ENCODE results near the gene GAB2.

The GAB2 gene

DNA sequence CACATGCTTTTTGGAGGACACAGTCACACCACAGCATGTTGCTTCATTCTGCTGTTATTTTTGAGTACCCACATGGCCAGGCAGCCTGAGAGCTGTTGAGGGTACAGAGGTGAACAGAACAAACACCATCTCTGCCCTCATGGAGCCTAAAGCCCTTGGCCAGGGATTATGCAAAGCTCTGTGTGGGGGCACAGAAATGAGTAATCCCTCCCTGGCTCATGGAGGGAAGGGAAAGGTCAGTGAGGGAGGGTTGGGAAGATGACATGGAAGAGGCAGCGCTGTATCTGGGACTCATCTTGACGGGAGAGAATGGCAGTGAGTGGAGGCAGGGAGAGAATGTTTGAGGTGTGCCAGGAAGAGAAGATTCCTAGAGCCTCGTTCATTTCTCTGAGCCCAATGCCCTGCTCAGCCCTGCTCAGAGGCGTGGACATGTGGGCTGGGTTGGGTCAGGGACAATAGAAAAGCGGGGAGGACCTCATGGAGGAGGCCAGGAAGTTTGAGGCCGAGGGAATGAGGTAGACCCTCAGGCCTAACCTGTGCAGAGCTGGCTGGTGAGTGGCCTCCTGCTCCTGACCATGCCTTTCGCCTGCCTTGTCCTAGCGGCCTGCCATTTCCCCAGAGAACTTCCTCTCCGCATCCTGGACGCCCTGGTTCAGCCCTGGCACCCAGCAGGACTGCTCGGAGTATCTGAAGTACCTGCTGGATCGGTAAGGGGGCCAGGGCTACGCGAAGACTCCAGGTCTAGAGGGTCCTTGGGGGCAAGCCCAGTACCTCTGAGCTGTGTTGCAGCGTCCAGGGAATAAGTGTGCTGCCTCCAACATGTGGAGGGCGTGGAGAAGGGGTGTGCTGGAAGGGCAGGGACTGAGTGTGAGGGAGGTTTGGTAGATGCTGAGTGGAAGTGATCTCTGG lies 209.1 kb downstream of the GAB2 start:
- TF ChIP-seq CTCF (conservative IDR thresholded peaks at IDR 0.05) (no peak), ZFX (IDR thresholded peaks at IDR 0.05) (no peak)
- H3K27ac ChIP-seq, result no peak overlapping the region

DNA sequence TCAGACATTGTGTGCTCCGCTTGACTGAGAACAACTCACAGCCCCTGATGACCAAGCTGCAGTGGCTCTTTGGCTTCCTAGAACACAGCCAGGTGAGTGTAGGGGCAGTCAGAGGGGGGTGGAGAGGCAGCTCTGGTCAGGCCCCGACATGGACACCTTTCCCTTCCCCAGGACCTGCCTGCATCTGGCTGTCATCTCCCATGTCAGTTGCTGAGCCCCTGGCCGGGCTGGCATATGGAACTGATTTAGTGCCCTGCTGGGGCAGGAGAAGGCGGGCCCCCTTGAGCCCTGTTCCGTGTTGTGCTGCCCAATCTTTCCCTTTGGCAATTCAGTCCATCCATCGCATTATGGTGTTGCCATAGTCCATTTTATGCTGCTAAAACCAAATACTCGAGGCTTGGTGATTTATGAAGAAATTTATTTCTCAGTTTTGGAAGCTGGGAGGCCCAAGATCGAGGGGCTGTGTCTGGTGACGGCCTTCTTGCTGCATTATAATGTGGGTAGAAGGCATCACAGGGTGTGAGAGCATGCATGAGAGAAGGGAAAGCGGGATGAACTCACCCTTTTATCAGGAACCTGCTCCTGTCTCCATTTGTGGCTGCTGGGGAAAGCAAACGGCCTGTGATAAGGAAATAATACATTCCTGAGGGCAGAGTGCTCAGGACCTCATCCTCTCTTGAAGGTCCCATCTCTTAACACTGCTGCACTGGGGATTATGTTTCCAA lies 209.9 kb downstream of the GAB2 start:
- no peak for TF ChIP-seq CTCF (conservative IDR thresholded peaks at IDR 0.05)
- no peak for TF ChIP-seq ZFX (IDR thresholded peaks at IDR 0.05)
- no peak overlapping the region for H3K27ac ChIP-seq

DNA sequence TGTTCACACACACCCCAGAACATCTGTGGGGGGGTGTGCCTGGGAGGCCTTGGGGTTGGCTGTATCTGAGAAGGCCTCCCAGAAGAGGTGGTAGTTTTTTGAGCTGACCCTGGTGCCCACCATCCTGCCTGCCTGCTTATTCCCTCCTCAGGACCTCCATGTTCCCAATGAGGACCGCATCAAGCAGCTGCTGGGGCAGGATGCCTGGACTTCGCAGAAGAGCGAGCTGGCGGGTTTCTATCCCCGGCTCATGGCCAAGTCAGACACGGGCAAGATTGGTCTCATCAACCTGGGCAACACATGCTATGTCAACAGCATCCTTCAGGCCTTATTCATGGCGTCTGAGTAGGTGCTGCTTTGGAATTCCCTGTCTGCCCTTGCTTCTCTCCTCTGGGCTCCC lies 211.9 kb downstream of the GAB2 start:
- H3K27ac ChIP-seq, result no peak overlapping the region
- TF ChIP-seq ZFX (IDR thresholded peaks at IDR 0.05), result no peak
- no peak for TF ChIP-seq CTCF (conservative IDR thresholded peaks at IDR 0.05)

GRCh38 chr11:78205256-78205655 lies 212.4 kb downstream of the GAB2 start:
- H3K27ac ChIP-seq, result no peak overlapping the region
- TF ChIP-seq CTCF (conservative IDR thresholded peaks at IDR 0.05) (no peak), ZFX (IDR thresholded peaks at IDR 0.05) (no peak)

DNA sequence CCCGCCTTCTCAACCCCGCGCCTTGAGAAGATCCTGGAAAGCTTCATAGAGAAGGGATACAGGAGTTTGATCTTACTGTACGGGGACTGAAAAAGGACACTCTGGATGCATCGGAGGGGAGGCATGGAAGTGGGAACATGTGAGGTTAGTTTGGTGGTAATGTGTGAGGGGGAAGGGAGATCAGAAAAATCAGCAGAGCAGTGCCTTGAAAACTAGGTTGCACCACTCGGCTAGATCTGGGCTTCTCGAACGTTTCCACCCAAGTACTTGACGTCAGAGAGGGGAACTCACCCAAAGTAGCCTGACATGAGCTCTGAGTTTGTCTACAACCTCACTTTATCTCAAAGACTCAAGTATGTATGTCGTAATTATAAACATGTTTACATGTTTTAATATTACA lies 214.4 kb downstream of the GAB2 start:
- no peak overlapping the region for H3K27ac ChIP-seq
- TF ChIP-seq ZFX (IDR thresholded peaks at IDR 0.05) (no peak), CTCF (conservative IDR thresholded peaks at IDR 0.05) (no peak)

GRCh38 chr11:78202733-78203167 lies 214.9 kb downstream of the GAB2 start:
- no peak overlapping the region for H3K27ac ChIP-seq
- no peak for TF ChIP-seq CTCF (conservative IDR thresholded peaks at IDR 0.05)
- no peak for TF ChIP-seq ZFX (IDR thresholded peaks at IDR 0.05)
